ENCODE data around the gene BNIP3.

BNIP3 gene, protein sequence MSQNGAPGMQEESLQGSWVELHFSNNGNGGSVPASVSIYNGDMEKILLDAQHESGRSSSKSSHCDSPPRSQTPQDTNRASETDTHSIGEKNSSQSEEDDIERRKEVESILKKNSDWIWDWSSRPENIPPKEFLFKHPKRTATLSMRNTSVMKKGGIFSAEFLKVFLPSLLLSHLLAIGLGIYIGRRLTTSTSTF

DNA sequence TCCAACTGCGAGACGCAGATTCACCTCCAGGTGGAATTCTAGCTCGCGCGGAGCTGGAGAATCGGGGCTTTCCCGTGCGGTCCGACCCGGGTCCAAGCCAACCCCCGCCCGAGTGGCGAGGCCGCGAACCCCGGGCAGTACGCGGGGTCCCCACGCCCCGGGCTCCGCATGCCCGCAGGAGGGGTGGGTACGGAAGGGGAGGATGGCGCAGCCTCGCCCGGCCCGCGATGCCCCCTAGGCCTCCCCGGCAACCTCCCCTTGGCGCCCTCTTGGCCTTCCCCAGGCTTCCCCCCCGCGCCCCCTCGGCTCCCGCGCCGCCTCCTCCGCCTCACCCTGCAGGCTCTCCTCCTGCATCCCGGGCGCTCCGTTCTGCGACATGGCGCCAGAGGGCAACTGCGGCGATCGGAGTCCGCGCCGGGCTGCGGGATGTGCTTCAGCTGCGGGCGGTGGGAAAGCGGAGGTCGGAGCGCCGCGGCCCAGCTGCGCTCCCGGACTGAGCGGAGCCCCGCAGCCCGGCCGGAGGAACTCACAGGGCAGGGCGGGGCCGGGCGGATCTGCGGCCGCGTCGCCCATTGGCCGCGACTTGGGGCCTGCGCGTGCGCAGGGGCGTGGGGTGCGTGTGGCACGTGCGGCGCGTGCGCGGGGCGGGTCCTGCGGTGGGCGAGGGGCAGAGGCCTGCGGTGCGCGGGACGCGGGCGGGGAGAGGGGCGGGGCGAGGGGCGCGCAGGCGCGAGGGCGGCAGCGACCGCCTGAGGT lies at the start of gene BNIP3:
Gene BNIP3, minus strand, starts transcription at position 495 of the 756 bp plus-strand sequence. Its CDS starts 117 bp downstream, at position 378.
- ATAC-seq, result peak; percentile 89 to 90

DNA sequence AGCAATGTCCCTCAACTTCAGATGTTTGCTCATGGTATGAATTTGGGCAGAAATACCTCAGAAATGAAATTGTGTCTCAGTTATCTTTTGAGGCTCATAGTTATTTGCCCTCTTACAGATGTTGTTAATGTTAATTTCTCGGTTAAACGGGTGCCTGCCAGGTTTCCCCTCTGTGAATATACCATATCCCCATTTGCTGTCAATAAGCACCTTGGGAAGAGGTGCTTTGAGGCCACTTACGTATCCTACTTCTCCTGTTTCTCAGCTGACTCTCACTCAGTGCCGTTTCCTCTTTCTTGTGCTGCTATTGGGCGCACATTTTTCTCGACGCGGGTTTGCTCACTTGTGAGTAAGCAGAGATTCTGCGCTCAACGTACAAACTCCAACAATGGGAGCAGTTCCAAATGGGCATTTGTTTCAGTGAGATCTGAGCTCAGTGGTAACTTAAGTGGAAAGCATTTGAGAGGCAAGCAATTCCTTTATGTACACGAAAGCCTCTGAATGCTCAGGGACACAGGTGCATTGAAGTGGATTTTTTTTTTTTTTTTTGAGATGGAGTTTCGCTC lies 49.3 kb upstream of the BNIP3 start:
- no peak for ATAC-seq

DNA sequence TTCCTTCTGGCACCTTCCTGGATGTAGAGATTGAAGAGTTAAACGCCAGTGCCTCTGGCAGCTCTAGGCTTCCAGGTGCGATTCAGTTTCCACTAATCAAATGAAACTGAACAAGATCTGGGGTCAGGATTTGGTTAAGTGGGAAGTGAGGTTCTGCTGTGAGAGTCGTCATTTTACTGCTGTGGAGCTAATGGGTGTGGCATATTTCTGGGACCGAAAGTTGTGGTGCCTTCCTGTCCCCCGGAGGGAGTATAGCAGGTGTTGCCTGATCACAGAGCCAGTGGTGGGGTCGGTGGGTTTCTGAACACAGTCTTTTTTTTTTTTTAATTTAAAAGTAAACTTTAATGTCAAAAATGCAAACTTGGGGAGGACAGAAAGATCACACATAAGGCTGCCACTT lies 47.0 kb upstream of the BNIP3 start:
- ATAC-seq, result no peak

DNA sequence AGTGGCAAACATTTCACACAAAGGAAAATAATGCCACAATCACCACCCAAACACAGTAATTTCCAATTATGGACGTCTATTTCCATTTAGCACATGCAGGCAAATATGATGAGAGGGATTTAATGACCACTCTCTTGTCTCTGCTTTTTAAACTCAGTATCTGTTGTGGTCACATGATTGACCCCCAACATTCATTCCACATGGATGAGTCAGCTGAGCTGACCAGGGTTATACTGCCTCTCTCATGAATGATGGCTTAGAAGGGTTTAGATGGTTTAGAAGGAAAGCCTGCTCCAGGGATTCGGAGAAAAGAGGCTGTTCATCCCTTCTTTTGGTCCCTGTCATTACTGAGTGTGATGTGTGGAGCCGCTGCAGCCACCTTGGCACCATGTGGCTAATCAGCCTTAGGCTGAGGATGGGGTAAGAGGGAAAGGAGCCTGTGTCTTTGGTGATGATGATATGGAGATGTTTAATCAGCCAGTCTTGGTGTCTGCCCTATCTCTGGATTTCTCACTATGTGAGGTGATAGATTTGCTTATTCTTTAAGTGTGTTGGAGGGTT lies 45.8 kb upstream of the BNIP3 start:
- no peak for ATAC-seq

DNA sequence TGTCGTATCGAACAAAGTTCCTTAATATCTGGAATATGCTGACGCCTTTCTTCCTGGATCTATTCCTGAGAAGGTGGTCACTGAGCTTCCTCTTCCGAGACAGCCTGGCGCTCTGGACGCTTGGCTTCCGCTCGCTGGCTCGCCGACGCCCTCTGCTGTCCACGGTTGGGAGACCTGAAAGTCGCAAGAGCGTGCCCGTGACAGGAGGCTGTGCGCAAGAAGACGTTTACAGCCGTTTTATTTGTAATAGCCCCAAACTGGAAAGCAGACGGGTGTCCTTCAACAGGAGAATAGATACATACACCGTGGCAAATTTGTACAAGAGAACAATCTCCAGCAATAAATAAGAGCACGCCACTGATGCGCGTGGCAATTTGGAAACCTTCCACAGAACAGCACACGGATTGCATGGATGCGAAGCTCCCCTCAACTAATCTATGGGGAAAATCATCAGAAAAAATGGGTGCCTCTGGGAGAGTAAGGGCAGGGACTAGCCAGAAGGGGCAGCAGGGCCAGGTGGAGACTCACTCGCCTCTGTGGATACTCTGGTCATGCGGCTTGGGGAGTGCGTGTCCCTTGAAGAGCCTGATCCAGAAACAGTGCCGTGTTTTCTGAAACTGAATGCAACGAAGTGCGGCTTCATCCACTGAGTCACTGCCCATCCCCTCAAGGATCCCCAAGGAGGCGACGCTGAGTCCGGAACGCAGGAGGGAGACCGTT lies 41.5 kb upstream of the BNIP3 start:
- peak; percentile 55 to 63 for ATAC-seq

DNA sequence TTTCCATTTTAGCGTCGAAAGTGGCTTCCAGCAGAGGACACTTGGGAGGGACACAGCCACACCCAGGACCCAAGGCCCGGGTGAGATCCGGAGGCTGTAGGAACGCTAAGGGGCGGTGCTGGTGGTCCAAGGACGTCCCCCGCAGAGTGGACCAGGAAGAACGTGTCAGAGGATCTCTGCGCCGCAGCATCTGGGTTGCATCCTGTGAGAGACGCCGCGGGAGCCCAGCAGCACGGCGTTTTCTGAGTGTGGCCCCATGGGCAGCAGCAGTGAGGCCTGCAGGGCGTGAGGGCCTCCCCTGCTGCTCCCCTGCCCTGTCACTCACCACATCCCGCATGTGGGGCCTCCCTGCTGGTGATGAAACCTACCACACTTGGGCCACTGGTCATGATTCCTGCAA lies 40.5 kb upstream of the BNIP3 start:
- ATAC-seq, result no peak

DNA sequence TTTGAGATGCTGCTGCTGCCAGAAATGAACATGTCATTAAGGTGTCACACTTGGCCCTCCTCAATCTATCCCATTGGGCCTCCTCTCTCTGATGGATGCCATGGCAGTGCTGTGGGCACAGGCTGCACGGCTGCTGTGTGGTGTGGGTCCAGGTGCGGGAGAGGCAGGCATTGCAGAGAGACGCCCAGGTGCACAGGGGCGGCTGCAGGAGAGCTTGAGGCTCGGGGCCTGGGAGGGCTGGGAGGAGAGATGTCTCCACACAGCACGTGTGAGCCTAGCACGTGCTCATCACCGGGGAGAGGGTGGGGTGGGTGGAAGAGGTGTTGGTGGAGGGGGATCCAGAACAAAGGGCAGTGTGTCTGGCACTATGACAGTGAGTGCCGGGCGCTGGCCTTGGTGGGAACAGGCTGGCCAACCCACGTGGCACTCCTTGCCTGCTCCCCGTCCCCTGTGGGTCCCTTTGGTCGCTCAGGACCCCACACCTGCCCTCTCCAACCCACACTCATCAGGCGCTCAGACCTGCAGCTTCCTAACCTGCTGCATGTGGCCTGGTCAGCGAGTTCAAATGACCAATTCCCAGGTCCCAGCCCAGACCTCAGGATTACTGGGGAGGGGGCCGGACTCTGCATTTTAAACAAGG lies 39.9 kb upstream of the BNIP3 start:
- no peak for ATAC-seq

DNA sequence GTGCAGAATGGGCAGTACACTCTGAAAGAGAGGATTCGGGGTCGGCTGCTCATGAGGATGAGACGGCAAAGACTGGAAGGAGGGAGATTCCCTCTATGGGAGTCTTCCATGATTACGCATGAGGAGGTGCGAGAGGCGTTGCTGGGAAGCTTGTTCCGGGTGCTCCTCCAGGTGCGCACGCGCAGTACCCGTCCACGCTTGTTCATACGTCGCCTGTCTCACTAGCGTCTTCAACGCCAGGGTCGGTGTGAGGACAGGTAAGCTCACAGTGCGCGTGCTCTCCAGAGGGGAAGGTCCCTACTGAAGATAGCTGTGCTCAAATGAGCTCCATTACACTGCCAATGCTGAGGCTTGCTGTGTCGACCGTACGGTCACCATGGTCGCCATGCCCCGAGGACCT lies 39.3 kb upstream of the BNIP3 start:
- no peak for ATAC-seq

DNA sequence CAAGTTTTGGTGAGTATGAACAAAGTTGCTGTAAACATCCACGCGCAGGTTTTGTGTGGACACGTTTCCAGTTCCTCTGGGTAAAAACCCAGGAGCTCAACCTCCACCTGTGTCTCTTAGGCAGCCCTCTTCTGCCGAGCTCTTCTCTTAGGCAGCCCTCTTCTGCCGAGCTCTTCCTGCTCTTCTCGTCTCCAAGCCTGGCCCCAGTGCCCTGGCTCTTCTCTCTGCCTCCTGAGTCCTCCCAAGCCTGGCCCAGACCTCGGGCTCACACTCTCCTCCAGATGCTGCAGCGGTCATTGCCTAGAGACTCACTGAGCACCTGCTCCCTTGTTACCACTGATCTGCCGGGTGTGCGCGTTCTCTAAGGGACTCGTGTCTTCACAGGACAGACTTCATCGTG lies 38.7 kb upstream of the BNIP3 start:
- no peak for ATAC-seq

DNA sequence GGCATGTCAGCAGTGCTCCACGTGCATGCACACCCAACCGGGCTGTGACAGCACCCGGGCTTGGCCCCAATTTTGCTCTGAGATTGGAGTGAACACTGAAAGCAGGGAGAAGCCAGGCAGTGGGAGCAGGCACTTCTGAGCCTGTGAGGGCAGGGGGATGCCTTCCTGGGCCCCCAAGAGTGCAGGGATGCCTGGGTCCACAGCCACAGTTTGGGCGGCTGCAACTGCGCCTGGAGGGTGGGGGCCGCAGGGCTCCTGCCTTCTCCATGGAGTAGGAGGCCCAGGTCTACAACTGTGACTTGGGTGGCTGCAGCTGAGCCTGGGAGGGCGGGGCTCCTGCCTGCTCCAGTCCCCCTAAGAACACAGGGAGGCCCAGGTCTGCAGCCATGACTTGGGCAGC lies 37.6 kb upstream of the BNIP3 start:
- ATAC-seq, result no peak

DNA sequence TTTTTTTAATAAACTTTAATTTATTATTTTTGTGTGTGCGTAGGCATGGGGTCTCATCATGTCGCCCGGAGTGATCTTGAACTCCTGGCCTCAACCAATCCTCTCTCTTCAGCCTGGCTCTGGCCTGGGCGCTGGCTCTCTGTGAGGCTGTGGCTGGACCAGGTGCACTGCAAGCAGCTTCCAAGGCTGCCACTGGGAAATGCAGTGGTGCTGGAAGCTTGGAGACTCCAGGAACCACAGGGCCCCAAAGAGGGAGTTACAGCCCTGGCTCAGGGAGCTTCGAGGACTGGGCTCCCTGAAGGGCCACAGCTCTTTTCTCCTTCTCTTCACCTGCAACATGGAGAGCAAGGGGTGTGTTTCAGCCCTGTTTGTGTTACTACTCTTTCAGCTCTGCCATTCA lies 36.7 kb upstream of the BNIP3 start:
- ATAC-seq, result no peak

DNA sequence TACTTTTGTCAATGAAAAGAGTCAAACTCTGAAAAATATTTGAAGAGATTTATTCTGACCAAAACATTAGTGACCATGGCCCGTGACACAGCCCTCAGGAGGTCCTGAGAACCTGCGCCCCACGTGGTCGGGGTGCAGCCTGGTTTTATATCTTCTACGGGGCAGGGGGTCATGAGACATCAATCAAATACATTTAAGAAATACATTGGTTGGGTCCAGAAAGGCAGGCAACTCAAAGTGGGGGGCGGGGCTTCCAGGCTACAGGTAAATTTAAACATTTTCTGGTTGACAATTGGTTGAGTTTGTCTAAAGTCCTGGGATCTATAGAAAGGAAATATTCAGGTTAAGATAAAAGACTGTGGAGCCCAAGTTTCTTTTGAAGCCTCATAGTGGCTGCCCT lies 34.8 kb upstream of the BNIP3 start:
- no peak for ATAC-seq

DNA sequence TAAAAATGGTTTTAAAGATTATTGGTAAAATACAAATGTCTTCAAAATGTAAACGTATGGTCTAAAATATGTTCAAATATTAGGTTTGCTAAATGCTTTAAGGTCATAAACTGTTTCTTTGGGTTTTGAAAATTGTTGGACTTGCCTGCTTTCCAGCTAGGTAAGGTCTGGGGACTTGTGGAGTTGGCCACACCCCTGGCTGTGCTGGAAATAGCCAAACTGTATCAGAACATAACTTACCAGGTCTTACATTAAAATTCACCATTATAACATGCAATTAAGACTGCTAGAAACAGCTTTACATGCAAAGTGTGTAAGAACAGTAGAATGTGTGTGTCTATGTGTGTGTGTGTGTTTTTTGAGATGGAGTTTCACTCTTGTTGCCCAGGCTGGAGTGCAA lies 29.7 kb upstream of the BNIP3 start:
- ATAC-seq, result no peak

DNA sequence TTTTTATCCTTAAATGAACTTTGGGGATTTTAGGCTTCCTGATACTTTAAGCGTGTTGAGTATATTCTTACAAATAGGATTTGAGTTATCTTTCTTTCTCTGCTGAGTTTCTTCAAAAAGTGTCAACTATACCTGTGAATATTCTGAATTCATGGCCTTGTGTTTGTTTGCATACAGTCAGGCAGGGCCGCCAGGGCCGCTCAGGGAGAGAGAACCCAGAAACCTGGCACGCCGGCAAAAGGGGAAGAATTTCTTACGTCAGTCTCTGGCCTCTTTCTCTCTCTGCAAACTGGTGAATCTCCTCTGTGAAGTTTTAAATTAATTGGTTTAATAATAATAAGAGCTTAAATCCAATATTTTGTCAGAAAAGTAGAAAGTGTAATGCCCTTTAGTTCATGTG lies 29.3 kb upstream of the BNIP3 start:
- no peak for ATAC-seq

DNA sequence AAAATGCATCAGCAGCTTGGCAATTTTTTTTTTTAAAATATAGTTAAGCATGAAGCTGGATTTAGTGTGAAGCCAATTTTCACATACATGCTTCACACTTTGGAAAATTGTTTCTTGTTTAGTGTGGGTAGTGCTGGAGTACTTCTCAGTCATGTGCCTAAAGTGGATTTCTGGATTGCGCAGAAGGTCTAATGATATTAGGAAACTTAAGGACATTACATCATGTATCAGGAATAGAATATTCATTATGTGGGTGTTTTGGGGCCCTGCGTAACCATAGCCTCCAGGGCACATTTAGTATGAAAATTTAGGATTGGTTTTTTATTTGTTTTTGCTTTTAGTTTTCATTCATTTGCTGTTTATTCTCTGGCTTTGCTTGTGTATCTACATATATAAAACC lies 28.8 kb upstream of the BNIP3 start:
- ATAC-seq, result no peak

DNA sequence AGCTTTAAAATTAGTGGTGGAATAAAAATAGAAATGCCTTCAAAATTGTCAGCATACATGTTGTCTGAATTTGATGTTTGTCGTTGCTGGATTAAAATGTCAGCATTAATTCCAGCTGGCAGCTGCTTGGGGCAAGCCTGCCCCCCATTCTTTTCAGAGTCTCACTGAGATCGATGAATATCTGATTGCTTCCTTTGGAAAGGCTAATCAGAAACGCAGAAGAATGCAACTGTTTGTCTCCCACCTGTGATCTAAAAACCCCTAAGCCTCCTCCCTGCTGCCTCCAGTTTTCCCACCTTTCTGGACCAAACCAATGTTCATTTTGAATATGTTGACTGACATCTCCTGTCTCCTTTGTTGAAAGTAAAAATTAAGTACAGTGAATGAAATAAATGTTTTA lies 27.9 kb upstream of the BNIP3 start:
- no peak for ATAC-seq

DNA sequence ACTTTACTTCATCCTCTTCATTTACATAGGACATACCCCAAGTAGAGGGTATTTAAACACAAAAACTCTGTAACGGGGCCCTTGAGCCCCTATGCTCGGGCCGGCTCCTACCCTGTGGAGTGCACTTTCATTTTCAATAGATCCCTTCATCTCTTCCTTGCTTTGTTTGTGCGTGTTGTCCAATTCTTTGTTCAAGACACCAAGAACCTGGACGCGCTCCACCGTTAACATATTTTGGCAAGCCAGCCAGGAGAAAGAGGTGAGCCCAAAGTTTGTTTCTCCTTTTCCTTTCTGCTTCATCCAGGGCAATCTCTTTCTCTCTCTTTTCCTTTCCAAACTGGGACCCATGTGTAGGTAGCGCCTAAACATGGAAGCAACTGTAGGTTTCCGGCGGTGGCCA lies 26.0 kb upstream of the BNIP3 start:
- ATAC-seq, result no peak

DNA sequence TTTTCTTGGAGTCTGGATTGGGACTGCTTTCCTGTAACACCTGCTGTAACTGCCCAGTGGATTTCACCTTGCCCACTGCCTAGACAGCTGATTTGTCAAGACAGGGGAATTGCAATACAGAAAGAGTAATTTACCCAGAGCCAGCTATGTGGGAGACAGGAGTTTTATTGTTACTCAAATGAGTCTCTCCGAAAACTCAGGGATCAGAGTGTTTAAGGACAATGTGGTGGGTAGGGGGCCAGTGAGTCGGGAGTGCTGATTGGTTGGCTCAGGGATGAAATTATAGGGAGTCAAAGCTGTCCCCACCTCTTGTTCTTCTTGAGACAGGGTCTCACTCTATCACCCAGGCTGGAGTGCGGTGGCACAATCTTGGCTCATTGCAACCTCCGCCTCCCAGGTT lies 25.2 kb upstream of the BNIP3 start:
- no peak for ATAC-seq

DNA sequence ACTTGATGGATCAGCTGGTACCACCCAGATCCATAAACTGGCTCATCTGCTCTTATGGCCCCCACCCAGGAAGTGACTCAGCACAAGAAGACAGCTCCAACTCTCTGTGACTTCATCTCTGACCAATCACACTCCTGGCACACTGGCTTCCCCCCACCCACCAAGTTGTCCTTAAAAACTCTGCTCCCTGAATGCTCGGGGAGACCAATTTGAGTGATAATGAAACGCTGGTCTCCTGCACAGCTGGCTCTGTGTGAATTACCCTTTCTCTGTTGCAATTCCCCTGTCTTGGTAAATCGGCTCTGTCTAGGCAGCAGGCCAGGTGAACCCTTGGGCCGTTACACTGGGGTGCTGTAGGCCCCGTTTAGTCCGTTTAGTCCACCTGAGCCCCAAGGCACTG lies 23.4 kb upstream of the BNIP3 start:
- no peak for ATAC-seq

DNA sequence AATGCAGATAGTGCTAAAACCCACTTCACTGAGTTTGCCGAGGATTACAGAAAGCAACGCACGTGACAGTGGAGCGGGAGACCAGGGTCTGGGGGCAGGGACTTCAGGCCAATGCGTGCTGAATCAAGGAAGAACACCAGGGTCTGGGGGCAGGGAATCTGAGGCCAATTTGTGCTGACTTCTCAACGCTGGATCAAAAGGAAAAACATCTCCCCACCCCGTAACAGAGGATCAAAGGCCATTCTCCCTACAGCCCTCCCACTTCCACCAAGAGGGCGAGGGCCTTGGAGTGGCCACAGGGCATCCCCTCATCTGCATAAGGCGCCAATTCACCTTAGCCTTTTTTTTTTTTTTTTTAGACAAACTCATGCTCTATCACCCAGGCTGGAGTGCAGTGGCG lies 22.3 kb upstream of the BNIP3 start:
- no peak for ATAC-seq

DNA sequence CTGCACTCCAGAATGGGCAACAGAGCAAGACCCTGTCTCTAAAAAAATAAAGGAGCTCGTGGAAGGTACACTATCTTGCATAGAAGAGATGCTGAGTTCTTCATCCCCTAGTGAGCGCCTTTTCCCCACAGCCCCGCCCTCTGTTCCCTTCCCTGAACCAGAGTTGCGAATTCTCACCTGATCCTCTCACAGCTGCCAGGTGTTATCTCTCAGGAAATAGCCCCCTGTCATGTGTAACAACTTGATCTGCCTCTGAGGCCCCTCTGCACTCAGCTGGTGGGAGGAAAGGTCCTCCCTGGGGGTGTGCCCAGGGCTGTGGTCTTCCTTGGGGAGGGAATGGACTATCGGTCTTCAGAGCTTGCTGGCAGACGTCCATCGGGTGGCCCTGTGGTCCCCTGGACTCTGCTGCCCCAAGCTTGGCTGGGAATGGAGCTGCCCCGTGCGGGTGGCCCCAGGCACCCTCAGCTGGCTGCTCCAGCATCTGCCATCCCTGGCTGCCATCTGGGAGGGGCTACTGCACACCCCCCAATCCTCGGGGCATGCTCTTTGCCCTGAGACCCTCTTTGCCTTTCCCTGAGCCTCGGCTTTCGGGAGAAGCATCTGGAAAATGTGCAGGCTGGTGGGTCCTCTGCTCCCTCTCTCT lies 21.7 kb upstream of the BNIP3 start:
- ATAC-seq, result no peak

DNA sequence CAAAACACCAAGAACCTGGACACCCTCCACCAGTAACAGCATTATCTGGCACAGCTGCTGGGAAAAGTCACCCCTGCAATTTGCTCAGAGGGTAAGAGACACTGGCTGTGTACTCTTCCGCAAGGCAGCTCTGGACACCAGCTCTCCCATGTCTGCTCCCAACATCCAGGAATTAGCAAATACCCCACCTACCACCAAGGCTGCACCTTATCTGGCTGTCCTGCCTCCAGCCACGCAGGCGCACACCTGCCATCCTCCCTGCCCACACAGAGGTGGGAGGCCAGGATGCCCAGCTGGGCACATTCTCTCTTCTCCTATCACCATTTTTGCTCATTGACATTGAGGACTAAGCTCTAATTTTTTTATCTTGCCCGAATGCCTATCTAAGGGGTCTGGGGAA lies 20.3 kb upstream of the BNIP3 start:
- ATAC-seq, result no peak

All from activated CD4-positive, CD25-positive, alpha-beta regulatory T cell treated with anti-CD3 and anti-CD28 coated beads, Interleukin-2, amount 50 U/mL, for 24 hours (primary cell).